Brain microvascular endothelial cell (primary cell): ENCODE results near the gene LRRC26.

Experiments used
- DNase-seq: peaks from one replicate; pipeline ENCODE4 v3.0.0-alpha.2; 2020
- H3K27ac ChIP-seq: fragments of 250-450 bp; sonication (Bioruptor Pico); 2 replicates; pipeline ENCODE4 v1.5.1; 2020; ENCODE audit warnings: mild to moderate bottlenecking, moderate library complexity
- H3K27me3 ChIP-seq: fragments of 250-450 bp; sonication (Bioruptor Pico); replicated peaks from 2 replicates; pipeline ENCODE4 v1.5.1; 2020; ENCODE audit warnings: mild to moderate bottlenecking
- H3K36me3 ChIP-seq: fragments of 250-450 bp; sonication (Bioruptor Pico); replicated peaks from 2 replicates; pipeline ENCODE4 v1.5.1; 2020; ENCODE audit warnings: mild to moderate bottlenecking
- H3K4me3 ChIP-seq: 2 replicates; pipeline ENCODE4 v1.5.1; 2011; ENCODE audit warnings: low read depth, mild to moderate bottlenecking, control low read depth, low read length, moderate library complexity
- in situ Hi-C: cut with HindIII; loops from 2 replicates; pipeline ENCODE4 v1.10.0; 2017; ENCODE audit warnings: low sequenced_read_pairs, low pct_ligation_motif_present
- TF ChIP-seq, protein P1 (sequence below): IDR thresholded peaks from 2 replicates; pipeline ENCODE4 v1.5.1; 2011; ENCODE audit warnings: low read depth, mild to moderate bottlenecking, moderate library complexity, low read length, control low read depth, inconsistent platforms; ENCODE audit errors: missing control alignments

Gene LRRC26

GRCh38 chr9:137178201-137178938 is 8.5 kb upstream of the LRRC26 start:
- H3K36me3 ChIP-seq: peaks cover 43% of the 10 kb centered on the region
- H3K27ac ChIP-seq: no peak overlapping the region
- in situ Hi-C loops: no loop called here
- TF ChIP-seq, protein P1, sequence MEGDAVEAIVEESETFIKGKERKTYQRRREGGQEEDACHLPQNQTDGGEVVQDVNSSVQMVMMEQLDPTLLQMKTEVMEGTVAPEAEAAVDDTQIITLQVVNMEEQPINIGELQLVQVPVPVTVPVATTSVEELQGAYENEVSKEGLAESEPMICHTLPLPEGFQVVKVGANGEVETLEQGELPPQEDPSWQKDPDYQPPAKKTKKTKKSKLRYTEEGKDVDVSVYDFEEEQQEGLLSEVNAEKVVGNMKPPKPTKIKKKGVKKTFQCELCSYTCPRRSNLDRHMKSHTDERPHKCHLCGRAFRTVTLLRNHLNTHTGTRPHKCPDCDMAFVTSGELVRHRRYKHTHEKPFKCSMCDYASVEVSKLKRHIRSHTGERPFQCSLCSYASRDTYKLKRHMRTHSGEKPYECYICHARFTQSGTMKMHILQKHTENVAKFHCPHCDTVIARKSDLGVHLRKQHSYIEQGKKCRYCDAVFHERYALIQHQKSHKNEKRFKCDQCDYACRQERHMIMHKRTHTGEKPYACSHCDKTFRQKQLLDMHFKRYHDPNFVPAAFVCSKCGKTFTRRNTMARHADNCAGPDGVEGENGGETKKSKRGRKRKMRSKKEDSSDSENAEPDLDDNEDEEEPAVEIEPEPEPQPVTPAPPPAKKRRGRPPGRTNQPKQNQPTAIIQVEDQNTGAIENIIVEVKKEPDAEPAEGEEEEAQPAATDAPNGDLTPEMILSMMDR: no peak
- peaks cover 5% of the 10 kb centered on the region for H3K27me3 ChIP-seq
- DNase-seq: no peak
- no peak overlapping the region for H3K4me3 ChIP-seq

- no peak overlapping the region for H3K4me3 ChIP-seq
- no peak overlapping the region for H3K27ac ChIP-seq
- in situ Hi-C loops: no loop called here
- H3K36me3 ChIP-seq: peaks cover 34% of the 10 kb centered on the region
- H3K27me3 ChIP-seq: peaks cover 5% of the 10 kb centered on the region
- TF ChIP-seq, protein P1: peak; percentile 80
- peak; percentile 29 for DNase-seq
Measured at GRCh38 chr9:137176302-137177182, 6.7 kb upstream of the LRRC26 start.

DNA sequence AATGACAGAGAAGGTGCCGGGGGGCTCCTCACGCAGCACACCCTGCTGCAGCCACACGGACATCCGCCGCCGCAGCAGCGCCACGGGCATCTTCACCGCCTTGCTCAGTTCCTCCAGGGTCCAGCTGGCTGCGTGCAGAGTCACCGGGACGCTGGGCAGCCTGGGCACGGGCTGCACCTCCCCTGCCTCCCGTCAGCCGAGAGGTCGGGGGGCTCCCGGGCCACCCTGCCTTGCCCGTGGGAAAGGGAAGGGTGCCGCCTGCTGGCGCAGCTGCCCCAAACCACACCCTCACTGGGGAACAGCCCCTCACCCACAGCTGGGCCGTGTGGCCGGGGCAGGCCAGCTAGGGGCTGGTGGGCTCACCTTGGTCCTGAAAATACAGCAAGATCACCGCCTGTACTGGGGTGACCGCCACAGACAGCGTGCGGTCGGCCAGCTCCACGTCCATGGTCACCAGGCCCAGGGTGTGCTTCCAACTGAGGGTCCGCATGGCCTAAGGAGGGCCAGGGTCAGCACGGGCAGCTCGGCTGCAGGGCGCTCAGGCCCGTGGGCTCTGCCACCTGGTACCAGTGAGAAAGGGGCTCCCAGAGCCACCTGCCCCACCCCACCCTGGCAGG is 5.6 kb upstream of the LRRC26 start:
- Histone ChIP-seq H3K27ac (no peak overlapping the region), H3K36me3 (peaks cover 24% of the 10 kb centered on the region), H3K4me3 (no peak overlapping the region), H3K27me3 (peaks cover 16% of the 10 kb centered on the region)
- no peak for DNase-seq
- TF ChIP-seq, protein P1: peak; percentile 38
- in situ Hi-C loops: no loop called here

- in situ Hi-C loops: no loop called here
- no peak for DNase-seq
- Histone ChIP-seq H3K36me3 (peaks cover 19% of the 10 kb centered on the region), H3K27ac (no peak overlapping the region), H3K27me3 (peaks cover 23% of the 10 kb centered on the region), H3K4me3 (no peak overlapping the region)
- TF ChIP-seq, protein P1: no peak
Measured at GRCh38 chr9:137174722-137175293, 5.0 kb upstream of the LRRC26 start.

DNA sequence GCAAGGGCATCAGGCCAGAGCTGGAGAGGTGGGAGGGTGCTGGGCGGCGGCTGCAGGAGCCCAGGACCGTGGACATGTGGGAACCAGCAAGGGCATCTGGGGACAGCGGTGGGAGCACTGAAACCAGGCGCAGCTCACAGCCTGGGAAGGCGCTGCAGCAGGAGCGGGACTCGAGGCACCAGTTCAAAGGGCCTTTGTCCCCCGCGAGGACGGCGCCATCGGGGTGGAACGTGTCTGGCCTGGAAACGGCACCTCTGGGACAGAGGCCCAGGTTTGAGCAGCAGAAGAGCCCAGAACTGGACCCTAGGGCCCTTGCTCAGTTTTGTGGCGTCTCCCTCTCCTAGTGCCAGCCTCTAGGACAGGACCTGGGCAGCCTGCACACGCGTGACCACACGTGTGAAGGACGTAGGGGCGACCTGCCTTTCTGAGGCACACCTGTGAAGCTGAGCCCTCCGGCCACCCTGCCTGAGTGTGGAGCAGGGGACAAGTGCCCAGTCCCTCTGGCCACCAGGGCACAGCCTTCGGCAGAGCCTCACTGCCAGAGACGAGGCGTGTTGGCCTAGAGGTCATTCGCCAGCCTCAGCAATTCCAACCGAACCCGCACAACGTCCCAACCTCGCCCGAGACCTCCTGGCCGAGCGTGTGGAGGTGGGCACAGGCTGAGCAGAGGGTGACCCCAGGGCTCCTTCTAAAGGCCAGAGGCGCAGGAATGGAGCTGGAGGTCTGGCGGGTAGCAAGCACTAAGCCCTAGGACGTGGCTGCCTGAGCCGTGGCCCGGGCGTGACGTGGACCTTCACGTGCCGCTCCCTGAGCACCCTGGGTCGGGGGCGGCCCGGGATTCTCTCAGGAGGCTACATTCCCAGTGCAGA is 4.2 kb upstream of the LRRC26 start:
- in situ Hi-C loops: no loop called here
- Histone ChIP-seq H3K36me3 (peaks cover 13% of the 10 kb centered on the region), H3K27me3 (peaks cover 31% of the 10 kb centered on the region), H3K27ac (no peak overlapping the region), H3K4me3 (no peak overlapping the region)
- no peak for DNase-seq
- TF ChIP-seq, protein P1: no peak
